Calu3 (cell line): ENCODE data around the gene CACNG6. TPM values are rescaled to one million over a fixed set of nuclear protein-coding genes. Genes with fewer than 3 reads are reported as not detected.

Experiments
- BruUV-seq: library from RNA; stranded (reverse); fragments of 400-500 nt; replicated peaks from 2 replicates; lab custom pipeline; 2021; lab: Mats Ljungman, UMichigan
- CTCF ChIA-PET: fragments of 300-600 bp; sonication (Branson Sonifier 250); formaldehyde crosslinking; loops from one replicate; lab custom pipeline; 2022; ENCODE audit warnings: antibody characterized with exemption; lab: Charles Lee
- DNase-seq: peaks from one replicate; pipeline ENCODE4 v3.0.0; 2022
- H3K27ac Mint-ChIP-seq: one replicate; pipeline ENCODE4 v1.8.0; 2022; ENCODE audit warnings: mixed read lengths; ENCODE audit not compliant: unreplicated experiment
- H3K27me3 Mint-ChIP-seq: one replicate; pipeline ENCODE4 v1.8.0; 2022; ENCODE audit warnings: mixed read lengths; ENCODE audit not compliant: unreplicated experiment
- H3K36me3 Mint-ChIP-seq: one replicate; pipeline ENCODE4 v1.8.0; 2022; ENCODE audit warnings: mild to moderate bottlenecking, moderate library complexity, mixed read lengths; ENCODE audit not compliant: insufficient read depth, unreplicated experiment
- H3K4me1 Mint-ChIP-seq: one replicate; pipeline ENCODE4 v1.8.0; 2022; ENCODE audit warnings: mild to moderate bottlenecking, low read depth, mixed read lengths; ENCODE audit not compliant: unreplicated experiment
- H3K4me3 Mint-ChIP-seq: one replicate; pipeline ENCODE4 v1.8.0; 2022; ENCODE audit warnings: mild to moderate bottlenecking, low read depth, moderate library complexity, mixed read lengths; ENCODE audit not compliant: unreplicated experiment
- H3K9me3 Mint-ChIP-seq: one replicate; pipeline ENCODE4 v1.8.0; 2022; ENCODE audit warnings: low read depth, mixed read lengths; ENCODE audit not compliant: unreplicated experiment
- intact Hi-C: fragments of 100-400 bp; cut with micrococcal nuclease; formaldehyde crosslinking; loops from one replicate; pipeline ENCODE4 v1.10.0; 2022; ENCODE audit not compliant: unreplicated experiment
- total RNA-seq: library from RNA; stranded (reverse); gene quantifications from 2 replicates; pipeline ENCODE4 v1.2.3, GENCODE V29; 2022
- TF ChIP-seq, protein P1 (sequence below): fragments of 200-600 bp; IDR thresholded peaks from one replicate; pipeline ENCODE4 v1.8.0; 2022; ENCODE audit warnings: antibody characterized with exemption; ENCODE audit not compliant: unreplicated experiment

The CACNG6 gene
- total RNA-seq, 1 experiment from 2014 or later = 144 TPM

DNA sequence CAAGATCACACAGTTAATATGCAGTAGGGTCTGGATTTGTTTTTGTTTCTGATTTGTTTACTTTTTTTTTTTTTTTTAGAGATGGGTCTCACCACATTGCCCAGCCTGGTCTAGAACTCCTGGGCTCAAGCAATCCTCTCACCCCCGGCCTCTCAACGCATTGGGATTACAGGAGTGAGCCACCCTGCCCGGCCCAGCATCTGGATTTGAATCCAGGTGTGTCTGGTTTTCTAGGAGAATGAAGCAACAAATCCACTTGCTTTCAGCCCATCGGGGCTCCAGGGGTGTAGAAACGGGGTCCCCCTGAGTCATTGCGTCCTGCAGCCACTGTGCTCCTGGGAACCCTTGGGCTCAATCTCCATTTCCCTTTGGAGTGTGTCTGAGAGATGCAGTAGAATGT lies 22.1 kb upstream of the CACNG6 start:
- CTCF ChIA-PET = no interaction called here
- Mint-ChIP-seq H3K4me1 (peaks cover 12% of the 10 kb centered on the region), H3K27ac (no peak overlapping the region), H3K4me3 (no peak overlapping the region), H3K36me3 (peaks cover 5% of the 10 kb centered on the region), H3K9me3 (no peaks in the 10 kb centered on the region), H3K27me3 (peaks cover 32% of the 10 kb centered on the region)
- intact Hi-C loops = no loop called here
- TF ChIP-seq, protein P1, sequence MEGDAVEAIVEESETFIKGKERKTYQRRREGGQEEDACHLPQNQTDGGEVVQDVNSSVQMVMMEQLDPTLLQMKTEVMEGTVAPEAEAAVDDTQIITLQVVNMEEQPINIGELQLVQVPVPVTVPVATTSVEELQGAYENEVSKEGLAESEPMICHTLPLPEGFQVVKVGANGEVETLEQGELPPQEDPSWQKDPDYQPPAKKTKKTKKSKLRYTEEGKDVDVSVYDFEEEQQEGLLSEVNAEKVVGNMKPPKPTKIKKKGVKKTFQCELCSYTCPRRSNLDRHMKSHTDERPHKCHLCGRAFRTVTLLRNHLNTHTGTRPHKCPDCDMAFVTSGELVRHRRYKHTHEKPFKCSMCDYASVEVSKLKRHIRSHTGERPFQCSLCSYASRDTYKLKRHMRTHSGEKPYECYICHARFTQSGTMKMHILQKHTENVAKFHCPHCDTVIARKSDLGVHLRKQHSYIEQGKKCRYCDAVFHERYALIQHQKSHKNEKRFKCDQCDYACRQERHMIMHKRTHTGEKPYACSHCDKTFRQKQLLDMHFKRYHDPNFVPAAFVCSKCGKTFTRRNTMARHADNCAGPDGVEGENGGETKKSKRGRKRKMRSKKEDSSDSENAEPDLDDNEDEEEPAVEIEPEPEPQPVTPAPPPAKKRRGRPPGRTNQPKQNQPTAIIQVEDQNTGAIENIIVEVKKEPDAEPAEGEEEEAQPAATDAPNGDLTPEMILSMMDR = no peak
- no TSS peak for BruUV-seq
- no peak for DNase-seq

DNA sequence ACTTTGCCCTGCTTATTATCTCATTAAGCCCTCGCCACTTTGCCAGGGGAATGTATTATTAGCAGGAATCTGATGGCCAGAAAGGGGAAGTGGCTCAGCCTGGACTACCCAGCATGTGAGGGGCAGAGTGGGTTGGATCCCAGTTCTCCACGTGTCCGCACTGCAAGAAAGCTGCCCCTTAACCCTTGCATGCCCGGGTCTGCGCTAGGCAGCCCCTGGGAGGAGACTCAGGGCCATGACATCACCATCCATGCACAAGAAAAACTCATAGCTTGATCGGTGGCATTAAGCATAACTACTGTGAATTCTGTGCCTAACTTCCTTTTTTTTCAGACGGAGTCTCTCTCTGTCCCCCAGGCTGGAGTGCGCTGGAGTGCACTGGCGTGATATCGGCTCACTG lies 19.8 kb upstream of the CACNG6 start:
- BruUV-seq = no TSS peak
- CTCF ChIA-PET = interaction anchor here (0.7 kb wide), 1 partner anchor 9 kb away, joined by 4 read pairs; no protein-coding TSS in a partner anchor
- no peak overlapping the region for H3K27ac Mint-ChIP-seq
- H3K4me1 Mint-ChIP-seq = no peaks in the 10 kb centered on the region
- TF ChIP-seq, protein P1 = no peak
- no peak for DNase-seq
- H3K4me3 Mint-ChIP-seq = no peak overlapping the region
- no peaks in the 10 kb centered on the region for H3K9me3 Mint-ChIP-seq
- H3K36me3 Mint-ChIP-seq = peaks cover 6% of the 10 kb centered on the region
- intact Hi-C loops = no loop called here
- H3K27me3 Mint-ChIP-seq = peaks cover 12% of the 10 kb centered on the region

DNA sequence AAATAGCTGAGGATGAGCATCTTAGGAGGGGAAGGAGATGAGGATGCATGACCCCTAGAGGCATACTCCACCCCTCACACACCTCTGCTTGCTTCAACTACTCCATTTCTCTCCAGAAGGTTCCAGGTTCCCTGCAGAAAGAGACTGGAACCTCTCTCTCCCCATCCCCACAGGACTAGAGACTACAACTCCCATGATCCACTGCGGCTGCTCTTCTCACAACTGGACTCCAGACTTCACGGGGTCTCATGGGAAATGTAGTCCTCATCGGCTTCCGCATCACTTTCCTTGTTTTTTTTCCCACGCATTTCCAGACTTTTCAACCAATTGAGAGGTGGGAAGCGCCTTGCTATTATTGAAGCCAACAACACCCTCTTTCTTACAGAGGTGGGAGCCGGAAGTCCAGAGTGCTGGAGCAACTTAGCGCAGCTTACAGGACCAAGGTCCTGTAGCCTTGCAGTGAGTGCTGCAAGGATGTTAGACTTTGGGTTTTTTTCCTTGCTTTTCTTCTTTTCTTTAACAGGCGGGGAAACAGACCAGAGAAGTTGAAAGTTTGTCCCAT lies 13.9 kb upstream of the CACNG6 start:
- no TSS peak for BruUV-seq
- intact Hi-C loops = no loop called here
- peaks cover 31% of the 10 kb centered on the region for H3K4me1 Mint-ChIP-seq
- no peak overlapping the region for H3K4me3 Mint-ChIP-seq
- peak; percentile 72 for DNase-seq
- H3K36me3 Mint-ChIP-seq = peaks cover 57% of the 10 kb centered on the region
- H3K9me3 Mint-ChIP-seq = no peaks in the 10 kb centered on the region
- CTCF ChIA-PET = no interaction called here
- TF ChIP-seq, protein P1 = no peak
- H3K27ac Mint-ChIP-seq = peak overlapping the region; percentile 35
- no peaks in the 10 kb centered on the region for H3K27me3 Mint-ChIP-seq

DNA sequence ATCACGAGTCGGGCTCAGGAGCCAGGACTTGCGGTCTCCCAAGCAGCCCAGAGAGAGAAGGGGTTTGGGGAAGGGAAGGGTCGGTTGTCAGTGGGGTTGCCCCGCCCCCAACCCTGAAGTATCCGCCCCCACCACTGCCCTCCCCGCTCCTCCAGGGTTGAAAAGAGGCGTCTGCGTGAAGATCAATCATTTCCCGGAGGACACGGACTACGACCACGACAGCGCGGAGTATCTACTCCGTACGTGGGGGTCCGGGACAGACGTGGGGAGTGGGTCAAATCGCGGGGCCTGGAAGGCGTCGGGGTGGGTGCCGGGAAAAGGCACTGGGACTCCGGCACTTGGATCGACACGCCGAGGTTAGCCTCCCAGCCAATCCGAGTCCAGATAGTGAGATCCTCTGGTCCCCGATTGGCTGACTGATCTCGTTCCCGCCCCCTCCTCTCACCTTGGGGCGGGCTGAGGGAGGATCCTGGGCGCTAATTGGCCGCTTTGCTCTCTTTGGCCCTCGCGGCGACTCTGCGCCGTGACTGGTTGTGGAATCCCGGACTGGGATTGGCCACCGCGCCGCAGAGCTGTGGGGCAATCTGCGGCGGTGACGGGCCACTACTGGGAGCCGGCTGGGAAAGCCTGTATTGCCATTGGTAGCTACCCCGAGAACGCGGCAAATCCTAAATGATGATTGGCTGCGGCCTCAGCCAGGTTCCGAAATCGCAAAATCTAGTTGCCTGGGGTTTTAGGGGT lies 13.3 kb upstream of the CACNG6 start:
- TSS peak; percentile 47 for BruUV-seq
- no peak for DNase-seq
- CTCF ChIA-PET = no interaction called here
- Mint-ChIP-seq H3K4me3 (no peak overlapping the region), H3K27ac (peak overlapping the region; percentile 96), H3K4me1 (peaks cover 31% of the 10 kb centered on the region), H3K36me3 (peaks cover 57% of the 10 kb centered on the region), H3K27me3 (no peaks in the 10 kb centered on the region), H3K9me3 (no peaks in the 10 kb centered on the region)
- TF ChIP-seq, protein P1 = no peak
- intact Hi-C loops = no loop called here
